H1 (cell line): ENCODE results near the gene ZNF8. TPM values are rescaled to one million over a fixed set of nuclear protein-coding genes. Genes with fewer than 3 reads are reported as not detected.

Source experiments
- CTCF ChIA-PET: fragments of 300-600 bp; sonication (Branson Sonifier 250); formaldehyde crosslinking; loops from one replicate; lab custom pipeline; 2021; ENCODE audit not compliant: partially characterized antibody; lab: Charles Lee
- POLR2A ChIA-PET: fragments of 300-600 bp; sonication (Branson Sonifier 250); formaldehyde crosslinking; loops from one replicate; lab custom pipeline; 2021; ENCODE audit warnings: inconsistent platforms; ENCODE audit not compliant: partially characterized antibody; lab: Charles Lee
- DNase-seq, 2 experiments: peaks; one replicate each; pipeline versions ENCODE4 v3.0.0 to v3.0.0-alpha.2; 2010 to 2022; ENCODE audit warnings: low spot score in 2 of 2, low read depth in 1 of 2, mixed read lengths in 1 of 2
- FAIRE-seq: peaks from 2 replicates; lab custom pipeline; 2011; peaks lifted over from hg19 to GRCh38; lab: Jason Lieb, UNC
- H2AFZ ChIP-seq: 2 replicates; pipeline ENCODE4 v1.8.1; 2012; ENCODE audit warnings: low read length, inconsistent platforms
- H2AK5ac ChIP-seq: 2 replicates; pipeline ENCODE4 v1.6.1; 2013; ENCODE audit warnings: low read depth, low read length
- H2BK120ac ChIP-seq: replicated peaks from 2 replicates; pipeline ENCODE3; 2013; ENCODE audit warnings: low read depth, low read length, inconsistent platforms
- H2BK12ac ChIP-seq: 2 replicates; pipeline ENCODE4 v1.6.1; 2013; ENCODE audit warnings: low read depth, low read length
- H2BK15ac ChIP-seq: 2 replicates; pipeline ENCODE4 v1.6.1; 2013; ENCODE audit warnings: low read length
- H2BK20ac ChIP-seq: 2 replicates; pipeline ENCODE4 v1.6.1; 2013; ENCODE audit warnings: low read length
- H2BK5ac ChIP-seq: 2 replicates; pipeline ENCODE4 v1.6.1; 2013; ENCODE audit warnings: low read depth, low read length
- H3K14ac ChIP-seq: 2 replicates; pipeline ENCODE4 v1.6.1; 2013; ENCODE audit warnings: inconsistent platforms; ENCODE audit not compliant: insufficient read length
- H3K18ac ChIP-seq: 2 replicates; pipeline ENCODE4 v1.6.1; 2013; ENCODE audit warnings: low read length; ENCODE audit errors: extremely low read depth
- H3K23ac ChIP-seq: 2 replicates; pipeline ENCODE4 v1.6.1; 2013; ENCODE audit warnings: inconsistent platforms; ENCODE audit not compliant: insufficient read length
- H3K23me2 ChIP-seq: 2 replicates; pipeline ENCODE4 v1.6.1; 2013; ENCODE audit warnings: low read depth, low read length
- H3K27ac ChIP-seq: 2 replicates; pipeline ENCODE4 v1.6.1; 2011; ENCODE audit warnings: low read depth, low read length, inconsistent platforms
- H3K27me3 ChIP-seq, 4 experiments: replicated peaks in 1 of 4; 1 replicate in 1 of 4; 2 replicates in 3 of 4; pipeline versions ENCODE4 v1.6.1 to v1.8.1; 2011 to 2013; ENCODE audit warnings: low read length in 3 of 4, mild to moderate bottlenecking in 3 of 4, inconsistent platforms in 2 of 4, mixed read lengths in 2 of 4, moderate library complexity in 1 of 4; ENCODE audit not compliant: control insufficient read depth in 3 of 4, insufficient read depth in 3 of 4; ENCODE audit errors: extremely low read depth in 1 of 4
- H3K36me3 ChIP-seq, 4 experiments: 2 replicates each; pipeline versions ENCODE4 v1.6.1 to v1.8.1; 2011 to 2013; ENCODE audit warnings: mild to moderate bottlenecking in 4 of 4, low read length in 3 of 4, moderate library complexity in 2 of 4, control low read depth in 1 of 4, inconsistent platforms in 1 of 4; ENCODE audit not compliant: insufficient read depth in 4 of 4, control insufficient read depth in 2 of 4
- H3K4ac ChIP-seq: replicated peaks from 2 replicates; pipeline ENCODE3; 2013; ENCODE audit warnings: low read length, low read depth, mixed read lengths, inconsistent platforms; ENCODE audit not compliant: insufficient read length
- H3K4me1 ChIP-seq, 4 experiments: replicated peaks in 1 of 4; 1 replicate in 1 of 4; 2 replicates in 3 of 4; pipeline versions ENCODE4 v1.6.1 to v1.8.1; 2011 to 2013; ENCODE audit warnings: low read length in 3 of 4, inconsistent platforms in 2 of 4, mixed read lengths in 1 of 4; ENCODE audit not compliant: insufficient read depth in 4 of 4, control insufficient read depth in 3 of 4
- H3K4me2 ChIP-seq, 2 experiments: 2 replicates each; pipeline versions ENCODE4 v1.6.1 to v1.8.1; 2011 to 2013; ENCODE audit warnings: low read depth in 2 of 2, low read length in 2 of 2, control low read depth in 1 of 2, inconsistent platforms in 1 of 2, mild to moderate bottlenecking in 1 of 2; ENCODE audit not compliant: insufficient read depth in 1 of 2
- H3K4me3 ChIP-seq, 4 experiments: fragments of 200-600, 300-600 bp in 1 of 4; sonication (generic), shearing (Covaris generic), sonication (Bioruptor Twin) in 1 of 4; 2 replicates each; pipeline versions ENCODE4 v1.5.1 to v1.8.1; 2011 to 2016; ENCODE audit warnings: low read length in 4 of 4, low read depth in 3 of 4, control low read depth in 2 of 4, inconsistent platforms in 2 of 4, mild to moderate bottlenecking in 2 of 4, mixed read lengths in 1 of 4, moderate library complexity in 1 of 4; ENCODE audit not compliant: insufficient read depth in 2 of 4; ENCODE audit errors: extremely low read depth in 1 of 4
- H3K56ac ChIP-seq: replicated peaks from 2 replicates; pipeline ENCODE3; 2013; ENCODE audit warnings: low read depth, mild to moderate bottlenecking, mixed read lengths, low read length, inconsistent platforms; ENCODE audit not compliant: insufficient read length
- H3K79me1 ChIP-seq: 2 replicates; pipeline ENCODE4 v1.6.1; 2013; ENCODE audit warnings: low read depth, low read length, control low read depth
- H3K79me2 ChIP-seq, 2 experiments: 2 replicates each; pipeline versions ENCODE4 v1.6.1 to v1.8.1; 2012 to 2013; ENCODE audit warnings: low read length in 2 of 2, mild to moderate bottlenecking in 2 of 2, inconsistent platforms in 1 of 2; ENCODE audit not compliant: insufficient read depth in 2 of 2, control insufficient read depth in 1 of 2
- H3K9ac ChIP-seq, 4 experiments: replicated peaks in 1 of 4; 1 replicate in 1 of 4; 2 replicates in 3 of 4; pipeline versions ENCODE4 v1.6.1 to v1.8.1; 2011 to 2013; ENCODE audit warnings: low read depth in 3 of 4, low read length in 3 of 4, control low read depth in 2 of 4, mild to moderate bottlenecking in 2 of 4, moderate library complexity in 2 of 4, inconsistent platforms in 1 of 4; ENCODE audit errors: extremely low read depth in 1 of 4
- H3K9me3 ChIP-seq, 2 experiments: 2 replicates each; pipeline versions ENCODE4 v1.6.1 to v1.8.1; 2012 to 2013; ENCODE audit warnings: mild to moderate bottlenecking in 2 of 2, moderate library complexity in 2 of 2, control low read depth in 1 of 2, inconsistent platforms in 1 of 2, low read depth in 1 of 2, low read length in 1 of 2, mixed read lengths in 1 of 2; ENCODE audit not compliant: insufficient read depth in 2 of 2
- H4K20me1 ChIP-seq, 2 experiments: replicated peaks in 1 of 2; 2 replicates each; pipeline versions ENCODE3 to v1.8.1; 2011 to 2013; ENCODE audit warnings: inconsistent platforms in 2 of 2, low read length in 2 of 2, mild to moderate bottlenecking in 1 of 2; ENCODE audit not compliant: insufficient read depth in 2 of 2, control insufficient read depth in 1 of 2
- H4K5ac ChIP-seq: 2 replicates; pipeline ENCODE4 v1.6.1; 2013; ENCODE audit warnings: low read length, low read depth, mixed read lengths, inconsistent platforms; ENCODE audit not compliant: insufficient read length
- H4K8ac ChIP-seq: 2 replicates; pipeline ENCODE4 v1.8.0; 2013; ENCODE audit warnings: mild to moderate bottlenecking, moderate library complexity, low read length, inconsistent platforms; ENCODE audit not compliant: insufficient read depth; ENCODE audit errors: extremely low read depth
- H4K91ac ChIP-seq: replicated peaks from 2 replicates; pipeline ENCODE3; 2013; ENCODE audit warnings: low read length, mixed read lengths, inconsistent platforms; ENCODE audit not compliant: insufficient read length
- ATF2 ChIP-seq: IDR thresholded peaks from 2 replicates; pipeline ENCODE4 v1.6.1; 2012; ENCODE audit warnings: low read length, inconsistent platforms
- FOSL1 ChIP-seq: IDR thresholded peaks from 2 replicates; pipeline ENCODE4 v1.6.1; 2011; ENCODE audit warnings: mild to moderate bottlenecking, low read depth, low read length, moderate library complexity; ENCODE audit not compliant: insufficient read depth
- JUND ChIP-seq: IDR thresholded peaks from 2 replicates; pipeline ENCODE4 v1.6.1; 2011; ENCODE audit warnings: mild to moderate bottlenecking, improper control_type of control experiment, low read length
- KDM1A ChIP-seq: fragments of 200-600, 300-600 bp; sonication (generic); IDR thresholded peaks from 2 replicates; pipeline ENCODE4 v1.7.1; 2016; ENCODE audit warnings: mild to moderate bottlenecking, low read length, borderline replicate concordance
- MAFK ChIP-seq: IDR thresholded peaks from 2 replicates; pipeline ENCODE4 v1.6.1; 2012; ENCODE audit warnings: low read depth, mild to moderate bottlenecking, improper control_type of control experiment, low read length
- NRF1 ChIP-seq: IDR thresholded peaks from 2 replicates; pipeline ENCODE4 v1.6.1; 2011; ENCODE audit warnings: mild to moderate bottlenecking, low read depth, low read length, improper control_type of control experiment
- POLR2A ChIP-seq, 2 experiments: IDR thresholded peaks; 1 replicate in 1 of 2; 2 replicates in 1 of 2; pipeline ENCODE4 v1.6.1; 2011; ENCODE audit warnings: low read depth in 2 of 2, low read length in 2 of 2, mild to moderate bottlenecking in 2 of 2; ENCODE audit errors: control extremely low read depth in 1 of 2
- RAD21 ChIP-seq, 2 experiments: IDR thresholded peaks in 1 of 2; conservative IDR thresholded peaks in 1 of 2; 2 replicates each; pipeline ENCODE4 v1.6.1; 2011; ENCODE audit warnings: low read depth in 2 of 2, low read length in 2 of 2, improper control_type of control experiment in 1 of 2, inconsistent platforms in 1 of 2, mild to moderate bottlenecking in 1 of 2, moderate library complexity in 1 of 2
- SIRT6 ChIP-seq: IDR thresholded peaks from one replicate; pipeline ENCODE4 v1.7.1; 2012; ENCODE audit warnings: low read length, inconsistent platforms
- YY1 ChIP-seq: IDR thresholded peaks from 2 replicates; pipeline ENCODE4 v1.6.1; 2011; ENCODE audit warnings: low read depth, mild to moderate bottlenecking, low read length
- WGBS, 2 experiments: shearing (Covaris generic) in 1 of 2; methylation state at CpG; one replicate each; pipeline versions ENCODE4 v1.1.6 to v1.1.7; 2013 to 2015; ENCODE audit warnings: low lambda C conversion rate in 2 of 2, mixed read lengths in 2 of 2, inconsistent platforms in 1 of 2, low coverage in 1 of 2, missing lambda C conversion rate in 1 of 2; ENCODE audit not compliant: insufficient replicate concordance in 2 of 2, insufficient coverage in 1 of 2, insufficient read length in 1 of 2; ENCODE audit errors: extremely low coverage in 1 of 2, missing lambda C conversion rate in 1 of 2; 5-methylcytosine and 5-hydroxymethylcytosine counted together
- polyA plus RNA-seq, 7 experiments: library from polyadenylated mRNA; depleted of rRNA in 3 of 7; stranded (reverse) in 5 of 7; unstranded in 2 of 7; fragments of >200 nt in 5 of 7; fragments of 200-250 nt in 2 of 7; gene quantifications; 1 replicate in 5 of 7; 2 replicates in 1 of 7; 4 replicates in 1 of 7; pipeline versions ENCODE4 v1.2.1 to v1.2.3, GENCODE V29; 2011 to 2013; ENCODE audit warnings: missing spikeins in 2 of 7, mixed read lengths in 2 of 7
- total RNA-seq: library from RNA; stranded (reverse); fragmentation: NEBNext Ultra II Directional; extraction: Animal tissue kit (Norgen Biotek cat#: 25700); gene quantifications from 2 replicates; pipeline ENCODE4 v1.2.1, GENCODE V29; 2021

The ZNF8 gene
- total and polyA plus RNA-seq, 2 of the 8 experiments (the other 6 are each of a cell fraction or from before 2014, with no cell fraction given), result 9.2 to 21.5 TPM

- H3K79me2 ChIP-seq, result peaks cover 0 to 34% of the 10 kb centered on the region in 2 experiments; a peak in 2 of 4 replicates
- no peak overlapping the region for H4K8ac ChIP-seq
- H3K23ac ChIP-seq, result no peak overlapping the region
These were observed 17.3 kb downstream of the ZNF8 start for GRCh38 chr19:58296104-58296503.

More at GRCh38 chr19:58296104-58296503, 17.3 kb downstream of the ZNF8 start:
- H3K79me1 ChIP-seq, result peaks cover 14% of the 10 kb centered on the region
- H3K4me3 ChIP-seq, result no peak overlapping the region
- H4K20me1 ChIP-seq, result peaks cover 13 to 25% of the 10 kb centered on the region in 2 experiments
- peaks cover 0 to 3% of the 10 kb centered on the region in 2 experiments; a peak in 1 of 4 replicates for H3K9me3 ChIP-seq
- H4K91ac ChIP-seq, result no peak overlapping the region
- no peak overlapping the region for H3K18ac ChIP-seq
- TF ChIP-seq NRF1 (no peak), POLR2A (IDR thresholded peaks at IDR 0.05; ENCODE audit: control extremely low read depth in 1 of 2, low read depth in 2 of 2, low read length in 2 of 2) (no peak), FOSL1 (no peak), ATF2 (no peak), RAD21 (IDR thresholded peaks at IDR 0.05 in 1 of 2, conservative IDR thresholded peaks at IDR 0.05 in 1 of 2; ENCODE audit: low read depth in 2 of 2, low read length in 2 of 2) (no peak), JUND (no peak), MAFK (no peak), KDM1A (no peak), SIRT6 (no peak), YY1 (no peak)
- no peak overlapping the region for H3K14ac ChIP-seq
- H3K23me2 ChIP-seq, result no peaks in the 10 kb centered on the region
- FAIRE-seq (no peak), DNase-seq (no peak)
- H2BK120ac ChIP-seq, result no peak overlapping the region
- H2AK5ac ChIP-seq, result no peak overlapping the region
- H3K56ac ChIP-seq, result no peak overlapping the region
- H3K27me3 ChIP-seq, result no peaks in the 10 kb centered on the region
- H3K4me2 ChIP-seq, result no peak overlapping the region
- no peak overlapping the region for H2BK5ac ChIP-seq
- 96% methylated on average over 6 of the region's 7 CpGs; no CpG with 5 or more reads in 1 of the 2 experiments for WGBS, 2 experiments
- H4K5ac ChIP-seq, result no peak overlapping the region
- no peak overlapping the region for H2AFZ ChIP-seq
- H2BK12ac ChIP-seq, result no peak overlapping the region
- no peak overlapping the region for H3K27ac ChIP-seq
- no peak overlapping the region for H2BK15ac ChIP-seq
- POLR2A ChIA-PET, result interaction anchor here (1.2 to 2.9 kb wide), 4 partner anchors 10 to 68 kb away, joined by 3 to 9 read pairs (median 4); partner anchors contain the start of gene ZNF544
- H3K9ac ChIP-seq, result no peak overlapping the region
- H3K36me3 ChIP-seq, result peaks cover 23 to 70% (median 54%) of the 10 kb centered on the region in 4 experiments
- no peaks in the 10 kb centered on the region for H3K4me1 ChIP-seq
- CTCF ChIA-PET, result interaction anchor here (0.6 to 2.7 kb wide), 3 partner anchors 11 to 116 kb away, joined by 3 to 7 read pairs (median 4); no protein-coding TSS in a partner anchor
- no peak overlapping the region for H3K4ac ChIP-seq
- no peak overlapping the region for H2BK20ac ChIP-seq
